Measurements from ENCODE around the gene FABP2. TPM values are rescaled to one million over a fixed set of nuclear protein-coding genes. Genes with fewer than 3 reads are reported as not detected.

Gene FABP2
- total and polyA plus RNA-seq, 2 of the 8 experiments (the other 6 are each of a cell fraction or from before 2014, with no cell fraction given) = not detected

DNA sequence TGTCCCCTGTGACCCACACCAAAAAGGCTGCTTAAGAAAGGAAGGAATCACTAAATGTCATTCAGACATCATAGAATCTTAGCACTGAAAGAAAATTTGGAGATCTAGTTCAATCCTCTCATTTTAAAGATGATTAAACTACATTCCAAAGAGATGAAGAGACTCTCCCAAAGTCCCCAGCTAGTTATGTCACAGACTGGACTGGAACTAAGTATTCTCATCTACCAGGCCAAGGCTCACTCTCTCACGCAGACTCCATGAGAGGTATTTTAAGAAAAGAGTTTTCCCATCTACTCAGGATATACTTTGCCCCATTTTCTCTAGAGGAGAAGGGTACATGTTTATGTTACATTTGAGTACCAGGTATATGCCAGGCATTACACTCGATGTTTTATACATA, 6.9 kb downstream of the FABP2 start:
- WGBS, 2 experiments (ENCODE audit: extremely low coverage in 1 of 2, insufficient coverage in 1 of 2, insufficient read length in 1 of 2, insufficient replicate concordance in 2 of 2, low coverage in 1 of 2, low lambda C conversion rate in 2 of 2, missing lambda C conversion rate in 1 of 2) = 80% methylated on average over 2 of the region's 2 CpGs; no CpG with 5 or more reads in 1 of the 2 experiments
- Histone ChIP-seq H3K4me2 (ENCODE audit: insufficient read depth in 1 of 2, low read depth in 2 of 2, low read length in 2 of 2) (no peak overlapping the region), H3K23ac (ENCODE audit: insufficient read length) (no peak overlapping the region), H3K18ac (ENCODE audit: extremely low read depth, low read length) (no peak overlapping the region), H2BK20ac (ENCODE audit: low read length) (no peak overlapping the region), H3K4me3 (ENCODE audit: extremely low read depth in 1 of 4, insufficient read depth in 2 of 4, low read depth in 3 of 4, low read length in 4 of 4) (no peak overlapping the region), H3K79me1 (ENCODE audit: low read depth, low read length) (no peaks in the 10 kb centered on the region), H3K9me3 (ENCODE audit: insufficient read depth in 2 of 2, low read depth in 1 of 2, low read length in 1 of 2) (no peaks in the 10 kb centered on the region), H2BK12ac (ENCODE audit: low read depth, low read length) (no peak overlapping the region), H3K27me3 (replicated peaks in 1 of 4; ENCODE audit: control insufficient read depth in 3 of 4, extremely low read depth in 1 of 4, insufficient read depth in 3 of 4, low read length in 3 of 4) (no peaks in the 10 kb centered on the region), H4K20me1 (replicated peaks in 1 of 2; ENCODE audit: control insufficient read depth in 1 of 2, insufficient read depth in 2 of 2, low read length in 2 of 2) (no peaks in the 10 kb centered on the region), H2AK5ac (ENCODE audit: low read depth, low read length) (no peak overlapping the region), H3K23me2 (ENCODE audit: low read depth, low read length) (no peaks in the 10 kb centered on the region), H3K79me2 (ENCODE audit: control insufficient read depth in 1 of 2, insufficient read depth in 2 of 2, low read length in 2 of 2) (no peaks in the 10 kb centered on the region), H2BK15ac (ENCODE audit: low read length) (no peak overlapping the region), H2BK120ac (replicated peaks; ENCODE audit: low read depth, low read length) (no peak overlapping the region), H2BK5ac (ENCODE audit: low read depth, low read length) (no peak overlapping the region), H3K9ac (replicated peaks in 1 of 4; ENCODE audit: extremely low read depth in 1 of 4, low read depth in 3 of 4, low read length in 3 of 4) (no peak overlapping the region), H2AFZ (ENCODE audit: low read length) (0 out of 2 replicates have a peak overlapping the region, but pooled peaks have one; percentile 18), H4K5ac (ENCODE audit: insufficient read length, low read depth, low read length) (no peak overlapping the region), H3K4me1 (replicated peaks in 1 of 4; ENCODE audit: control insufficient read depth in 3 of 4, insufficient read depth in 4 of 4, low read length in 3 of 4) (no peaks in the 10 kb centered on the region), H3K36me3 (ENCODE audit: control insufficient read depth in 2 of 4, insufficient read depth in 4 of 4, low read length in 3 of 4) (no peaks in the 10 kb centered on the region), H4K8ac (ENCODE audit: extremely low read depth, insufficient read depth, low read length) (no peak overlapping the region), H3K14ac (ENCODE audit: insufficient read length) (no peak overlapping the region), H4K91ac (replicated peaks; ENCODE audit: insufficient read length, low read length) (no peak overlapping the region), H3K4ac (replicated peaks; ENCODE audit: insufficient read length, low read depth, low read length) (no peak overlapping the region), H3K56ac (replicated peaks; ENCODE audit: insufficient read length, low read depth, low read length) (no peak overlapping the region), H3K27ac (ENCODE audit: low read depth, low read length) (no peak overlapping the region)
- POLR2A ChIA-PET (ENCODE audit: partially characterized antibody) = no interaction called here
- CTCF ChIA-PET (ENCODE audit: partially characterized antibody) = interaction anchor here (0.6 to 3.5 kb wide), 6 partner anchors 16 to 334 kb away, joined by 3 to 22 read pairs (median 4); no protein-coding TSS in a partner anchor
- no peak for DNase-seq (ENCODE audit: low read depth in 1 of 2, low spot score in 2 of 2)
- FAIRE-seq = no peak

Measured in H1 (cell line).